Lower leg skin (tissue), 4 donors: ENCODE measurements around the gene RER1. TPM values are rescaled to one million over a fixed set of nuclear protein-coding genes. Genes with fewer than 3 reads are reported as not detected.

ENCODE experiments used
- DNase-seq, 2 donors: peaks; one replicate each; pipeline ENCODE4 v3.0.0-alpha.2; 2019; ENCODE audit warnings: low spot score in 2 of 2
- H3K4me3 ChIP-seq: fragments of 200-600 bp; sonication (generic); 2 replicates; pipeline ENCODE4 v1.5.1; 2017; ENCODE audit warnings: mild to moderate bottlenecking, low read depth; ENCODE audit not compliant: poor library complexity, severe bottlenecking
- POLR2A ChIP-seq, 2 donors: fragments of 450-650 bp; IDR thresholded peaks; one replicate each; pipeline ENCODE4 v1.6.1; 2016 to 2017; ENCODE audit warnings: antibody characterized with exemption in 2 of 2, mild to moderate bottlenecking in 1 of 2, moderate library complexity in 1 of 2
- WGBS, 2 donors: methylation state at CpG; one replicate each; pipeline ENCODE4 v1.1.5; 2018; 5-methylcytosine and 5-hydroxymethylcytosine counted together
- intact Hi-C: fragments of 100-400 bp; cut with DNase I; formaldehyde crosslinking; loops from one replicate; pipeline ENCODE4 v1.15.0; 2023; ENCODE audit warnings: low total_unique reads
- total RNA-seq, 4 donors: library from RNA; depleted of rRNA; stranded (reverse); fragments of >200 nt; gene quantifications; one replicate each; pipeline ENCODE4 v1.1.0, GENCODE V29; 2016
- TF ChIP-seq, protein P1 (sequence below), 3 donors: fragments of 450-650 bp; IDR thresholded peaks; one replicate each; pipeline ENCODE4 v1.5.1; 2016; ENCODE audit warnings: antibody characterized with exemption in 3 of 3, mild to moderate bottlenecking in 3 of 3, moderate library complexity in 2 of 3

Gene RER1
- total RNA-seq, 4 donors from 2014 or later, result 67.4 to 114 (median 70.7) TPM

DNA sequence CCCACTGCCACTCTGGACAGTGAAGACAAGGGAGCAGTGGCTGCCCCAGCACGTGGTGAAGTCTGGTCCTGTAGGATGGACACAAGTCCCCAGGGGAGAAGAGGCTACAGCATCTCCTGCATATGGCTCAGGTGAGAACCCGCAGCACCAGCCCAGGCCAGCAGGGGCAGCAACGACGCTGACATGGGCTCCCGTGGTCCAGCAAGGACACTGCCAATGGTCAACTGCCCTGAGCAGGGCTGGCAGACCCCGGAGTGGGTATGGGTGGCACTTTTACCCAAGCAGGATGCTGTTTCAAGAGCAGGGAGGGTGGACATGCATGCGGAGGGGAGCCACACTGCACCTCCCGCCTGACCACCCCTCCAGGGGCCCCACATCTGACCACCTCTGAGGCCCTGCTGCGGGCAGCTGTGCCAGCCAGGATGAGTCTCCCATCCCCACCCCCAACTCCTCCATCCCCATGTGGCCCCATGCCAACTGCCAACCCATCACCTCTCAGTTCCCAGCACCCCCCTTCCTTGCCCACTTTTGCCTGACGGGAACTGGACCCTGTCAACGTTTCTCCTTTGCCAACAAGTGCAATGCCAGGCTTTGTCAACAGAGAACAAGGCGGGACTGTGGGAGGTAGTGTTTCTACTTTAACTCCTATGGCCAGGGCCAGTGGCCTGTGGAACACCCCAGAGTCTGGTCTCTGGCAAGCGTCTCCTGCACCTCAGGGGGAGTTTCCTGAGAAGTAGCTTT lies 8.8 kb upstream of the RER1 start:
- intact Hi-C loops, result loop anchor here (2.0 kb wide), 1 partner anchor 186 kb away; no protein-coding TSS in a partner anchor
- WGBS, 2 donors, result 57 to 62% methylated on average over 10 to 13 of the region's 13 CpGs
- TF ChIP-seq POLR2A (IDR thresholded peaks at IDR 0.05), result no peak
- TF ChIP-seq, protein P1, sequence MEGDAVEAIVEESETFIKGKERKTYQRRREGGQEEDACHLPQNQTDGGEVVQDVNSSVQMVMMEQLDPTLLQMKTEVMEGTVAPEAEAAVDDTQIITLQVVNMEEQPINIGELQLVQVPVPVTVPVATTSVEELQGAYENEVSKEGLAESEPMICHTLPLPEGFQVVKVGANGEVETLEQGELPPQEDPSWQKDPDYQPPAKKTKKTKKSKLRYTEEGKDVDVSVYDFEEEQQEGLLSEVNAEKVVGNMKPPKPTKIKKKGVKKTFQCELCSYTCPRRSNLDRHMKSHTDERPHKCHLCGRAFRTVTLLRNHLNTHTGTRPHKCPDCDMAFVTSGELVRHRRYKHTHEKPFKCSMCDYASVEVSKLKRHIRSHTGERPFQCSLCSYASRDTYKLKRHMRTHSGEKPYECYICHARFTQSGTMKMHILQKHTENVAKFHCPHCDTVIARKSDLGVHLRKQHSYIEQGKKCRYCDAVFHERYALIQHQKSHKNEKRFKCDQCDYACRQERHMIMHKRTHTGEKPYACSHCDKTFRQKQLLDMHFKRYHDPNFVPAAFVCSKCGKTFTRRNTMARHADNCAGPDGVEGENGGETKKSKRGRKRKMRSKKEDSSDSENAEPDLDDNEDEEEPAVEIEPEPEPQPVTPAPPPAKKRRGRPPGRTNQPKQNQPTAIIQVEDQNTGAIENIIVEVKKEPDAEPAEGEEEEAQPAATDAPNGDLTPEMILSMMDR (IDR thresholded peaks at IDR 0.05), result no peak
- no peak overlapping the region for H3K4me3 ChIP-seq
- DNase-seq, result peak in 1 of 2 donors; percentile 85

DNA sequence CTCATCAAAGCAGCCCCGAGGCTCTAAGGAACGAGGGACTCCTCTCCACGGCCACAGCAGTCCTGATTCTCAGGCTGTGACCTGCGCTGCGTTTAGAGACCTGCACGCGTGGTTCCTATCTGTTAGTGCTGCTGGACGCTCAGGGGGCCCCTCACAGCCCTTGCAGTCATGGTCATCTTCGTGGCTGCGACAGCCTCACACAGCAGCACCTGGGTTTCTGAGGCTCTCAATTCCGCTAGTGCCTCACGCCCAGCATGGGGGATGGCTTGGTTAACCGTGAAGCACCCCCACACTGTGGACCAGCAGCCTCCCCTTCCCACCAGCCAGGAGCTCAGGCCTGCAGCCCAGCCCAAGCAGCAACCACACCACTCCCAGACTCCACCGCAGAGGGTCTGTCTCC lies 8.1 kb upstream of the RER1 start:
- TF ChIP-seq POLR2A (IDR thresholded peaks at IDR 0.05), result no peak
- TF ChIP-seq, protein P1 (IDR thresholded peaks at IDR 0.05), result no peak
- 83 to 93% methylated on average over 9 to 14 of the region's 14 CpGs for WGBS, 2 donors
- intact Hi-C loops, result loop anchor here (2.0 kb wide), 1 partner anchor 187 kb away; no protein-coding TSS in a partner anchor

DNA sequence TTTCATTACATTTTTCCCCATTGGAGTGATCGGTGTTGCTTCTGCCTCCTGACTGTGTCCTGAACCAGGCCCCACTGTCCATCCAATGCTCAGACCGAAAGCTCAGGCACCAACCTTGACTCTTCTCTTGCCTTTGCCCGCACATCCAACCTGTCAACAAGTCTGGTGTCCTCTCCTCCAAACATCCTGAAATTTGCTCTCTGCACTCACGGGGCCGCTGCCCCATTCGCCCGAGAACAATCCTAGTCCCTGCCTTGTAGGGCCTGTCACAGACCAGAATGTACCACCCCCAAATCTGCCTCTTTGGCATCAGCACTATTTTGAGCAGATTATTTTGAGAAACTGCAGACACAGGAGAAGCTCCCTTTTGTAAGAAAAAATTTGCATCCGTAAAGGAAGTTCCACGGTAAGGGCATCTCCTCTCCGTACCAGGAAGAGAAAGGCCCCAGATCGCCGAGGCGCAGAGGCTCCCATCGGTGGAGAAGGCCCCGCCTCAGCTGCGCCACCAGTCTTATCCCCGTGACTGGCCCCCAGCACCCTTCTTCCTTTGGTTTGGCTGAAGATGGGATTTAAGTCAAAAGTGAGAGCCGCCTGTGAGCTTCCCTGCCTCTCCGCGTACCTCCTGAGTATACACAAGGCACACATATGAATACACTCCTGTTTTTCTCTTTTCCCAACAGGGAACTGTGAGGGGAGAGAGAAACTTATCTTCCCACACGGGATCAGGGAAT lies 7.3 kb upstream of the RER1 start:
- DNase-seq, result peak in 1 of 2 donors; percentile 70
- intact Hi-C loops, result no loop called here

More for the DNA sequence above, 8.1 kb upstream of the RER1 start:
- H3K4me3 ChIP-seq, result no peak overlapping the region
- peak in 1 of 2 donors; percentile 68 for DNase-seq

DNA sequence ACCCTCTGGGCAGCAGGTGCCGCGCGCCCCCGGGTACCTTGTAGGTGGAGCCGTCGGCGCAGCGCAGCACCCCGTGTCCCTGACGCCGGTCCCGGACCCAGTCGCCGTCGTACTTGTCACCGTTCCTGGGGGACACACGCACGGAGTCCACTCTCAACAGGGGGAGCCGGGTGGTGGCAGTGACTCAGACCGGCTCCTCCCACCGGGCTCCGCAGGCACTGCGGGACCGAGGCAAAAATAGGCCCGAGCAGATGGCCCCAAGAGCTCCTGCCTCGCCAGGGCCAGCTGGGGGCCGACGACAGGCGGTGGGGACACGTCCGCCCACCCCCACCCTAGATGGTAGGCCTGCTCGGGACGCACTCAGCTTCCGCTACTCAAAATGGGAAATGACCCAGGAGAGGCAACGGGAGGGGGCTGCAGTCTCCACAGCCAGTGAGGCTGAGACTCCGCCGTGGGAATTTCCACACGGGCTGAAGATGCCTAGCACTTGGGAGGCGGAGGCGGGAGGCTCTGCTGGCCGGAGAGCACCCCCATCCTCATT lies 6.6 kb upstream of the RER1 start:
- TF ChIP-seq, protein P1 (IDR thresholded peaks at IDR 0.05), result no peak
- no peak for TF ChIP-seq POLR2A (IDR thresholded peaks at IDR 0.05)
- DNase-seq, result peak in 1 of 2 donors; percentile 82
- 83 to 84% methylated on average over 36 to 39 of the region's 41 CpGs for WGBS, 2 donors
- no peak overlapping the region for H3K4me3 ChIP-seq
- intact Hi-C loops, result no loop called here

More for the DNA sequence above, 7.3 kb upstream of the RER1 start:
- H3K4me3 ChIP-seq, result no peak overlapping the region
- 91% methylated on average over 21 of the region's 21 CpGs for WGBS, 2 donors
- no peak for TF ChIP-seq POLR2A (IDR thresholded peaks at IDR 0.05)
- TF ChIP-seq, protein P1 (IDR thresholded peaks at IDR 0.05), result no peak

DNA sequence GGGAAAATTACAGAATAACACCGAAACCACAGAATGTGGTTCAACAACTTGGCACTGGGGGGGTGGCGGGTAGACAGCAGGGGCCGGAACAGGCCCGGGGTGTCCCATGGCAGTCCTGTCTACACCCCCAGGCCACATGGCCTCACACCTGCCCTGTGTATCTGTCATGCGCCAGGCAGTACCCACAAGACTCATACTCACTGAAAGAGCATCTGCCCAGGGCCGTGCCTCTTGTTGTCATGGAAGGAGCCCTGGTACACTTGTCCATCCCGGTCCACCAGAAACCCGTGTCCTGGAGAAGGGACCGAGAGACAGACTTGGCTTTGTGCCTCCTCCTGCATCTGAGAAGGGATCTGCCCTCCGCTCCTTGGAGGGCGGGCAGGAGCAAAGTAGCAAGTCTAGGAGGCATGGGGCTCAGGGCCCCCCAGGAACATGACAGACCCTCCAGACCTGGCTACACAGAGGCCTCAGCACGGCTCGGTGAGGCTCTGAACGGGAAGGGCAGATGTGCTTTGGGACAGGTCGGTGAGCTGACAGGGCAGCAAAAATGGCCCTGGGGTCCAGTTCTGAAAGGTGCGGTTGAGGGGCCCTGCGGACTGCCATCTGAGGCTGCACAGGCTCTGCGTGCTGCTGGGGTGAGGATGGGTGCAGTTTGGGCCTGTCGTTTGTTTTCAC lies 5.9 kb upstream of the RER1 start:
- peak in 1 of 2 donors; percentile 80 for DNase-seq
- no peak overlapping the region for H3K4me3 ChIP-seq
- TF ChIP-seq, protein P1 (IDR thresholded peaks at IDR 0.05), result no peak
- no peak for TF ChIP-seq POLR2A (IDR thresholded peaks at IDR 0.05)
- intact Hi-C loops, result no loop called here
- WGBS, 2 donors, result 90 to 93% methylated on average over 19 of the region's 19 CpGs
